GM19467 (cell line): ENCODE data around the gene ZMYND8.
"Not testable (repeated sequence)": the region's sequence is repeated elsewhere in the genome, so short reads cannot be mapped to it uniquely, and the experiment has no call there.

Experiments used
- ATAC-seq: cut with Tn5 transposase; IDR thresholded peaks from one replicate; pipeline ENCODE4 v1.9.1; 2021; ENCODE audit warnings: mild to moderate bottlenecking, moderate library complexity; ENCODE audit not compliant: unreplicated experiment

Gene ZMYND8

DNA sequence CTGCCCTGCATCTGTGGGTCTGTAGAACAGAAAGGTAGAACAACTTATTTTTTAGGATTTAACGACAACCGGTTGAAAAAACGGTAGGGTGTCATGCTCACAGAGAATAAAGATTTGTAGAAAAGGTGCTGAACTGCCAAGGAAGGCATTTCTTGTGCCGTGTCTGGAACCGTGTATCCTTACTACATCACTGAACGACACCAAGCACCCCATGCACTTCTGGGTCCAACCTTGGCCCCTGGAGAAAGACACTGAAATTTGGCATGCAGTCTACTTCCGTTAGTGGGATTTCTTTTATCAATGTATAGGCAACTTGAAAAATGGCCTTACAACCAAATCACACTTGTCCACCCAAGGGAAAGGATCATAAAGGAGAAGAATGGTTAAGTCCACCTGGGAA lies 145.5 kb downstream of the ZMYND8 start:
- ATAC-seq, result no peak

DNA sequence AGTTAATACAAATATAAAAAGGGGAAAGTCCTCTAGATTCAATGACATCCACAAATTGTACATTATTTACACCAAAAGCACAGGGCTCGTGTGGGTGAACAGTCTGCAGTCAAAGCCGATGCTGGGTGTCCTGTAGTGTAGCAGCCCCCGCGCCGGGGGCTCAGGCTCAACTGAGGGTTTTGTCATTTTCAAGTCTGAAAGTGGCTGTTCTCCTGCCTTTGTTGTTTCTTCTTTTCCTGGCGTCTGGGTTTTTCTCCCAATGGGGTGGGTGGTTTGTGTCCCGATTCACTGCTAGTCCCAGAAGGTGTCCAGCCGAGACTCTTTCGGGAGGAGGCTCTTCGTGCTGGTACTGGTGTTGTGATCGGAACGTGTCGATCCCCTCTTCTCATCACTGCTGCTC lies 146.0 kb downstream of the ZMYND8 start:
- ATAC-seq, result no peak

DNA sequence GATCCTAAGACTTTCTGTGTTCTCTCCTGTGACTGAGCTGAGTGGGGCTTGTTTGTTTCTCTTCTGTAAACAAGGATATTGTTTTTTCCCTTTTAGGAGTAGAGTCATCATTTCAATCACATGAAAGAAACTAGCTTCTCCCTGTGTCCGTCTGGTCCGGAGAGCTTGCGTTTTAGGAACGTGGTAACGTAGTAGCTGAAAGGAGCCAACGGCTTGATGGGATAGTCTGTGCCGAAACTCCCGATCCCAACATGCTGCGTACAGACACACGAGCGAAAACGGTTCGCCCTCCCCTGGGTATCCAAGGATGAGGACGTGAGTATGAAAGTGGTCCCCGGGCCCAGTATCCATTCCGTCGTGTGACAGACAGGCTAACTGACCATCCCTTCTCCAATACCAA lies 146.5 kb downstream of the ZMYND8 start:
- ATAC-seq, result no peak

DNA sequence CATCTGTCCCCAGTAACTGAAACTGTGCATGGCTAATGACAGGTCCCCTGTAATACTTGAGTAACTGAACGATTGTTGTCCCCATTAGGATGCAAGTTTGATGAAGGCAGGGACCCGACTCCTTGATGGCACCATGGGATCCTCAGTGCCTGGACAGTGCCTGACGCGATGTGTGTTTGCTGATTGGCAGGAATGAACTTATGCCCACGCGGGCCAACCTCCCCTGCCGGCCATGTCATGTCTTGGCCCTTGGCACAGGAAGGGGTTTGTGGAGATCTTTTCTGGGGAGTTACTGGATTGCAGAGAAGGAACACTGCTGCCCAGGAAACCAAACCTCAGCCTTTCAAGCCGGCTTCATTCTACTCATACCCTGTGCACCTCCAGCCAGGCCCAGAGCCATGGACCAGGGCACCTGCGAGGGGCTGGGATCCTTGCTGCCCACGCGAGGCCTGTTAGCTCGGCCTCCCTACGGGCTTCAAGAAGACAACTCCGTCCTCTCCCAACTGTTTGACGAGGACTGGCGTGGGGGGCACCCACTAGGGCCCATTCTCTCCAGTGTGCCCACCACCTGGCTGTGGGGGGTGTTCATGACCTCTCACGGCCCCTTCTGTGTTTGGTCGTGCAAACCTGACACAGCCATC lies 147.8 kb downstream of the ZMYND8 start:
- ATAC-seq, result no peak

DNA sequence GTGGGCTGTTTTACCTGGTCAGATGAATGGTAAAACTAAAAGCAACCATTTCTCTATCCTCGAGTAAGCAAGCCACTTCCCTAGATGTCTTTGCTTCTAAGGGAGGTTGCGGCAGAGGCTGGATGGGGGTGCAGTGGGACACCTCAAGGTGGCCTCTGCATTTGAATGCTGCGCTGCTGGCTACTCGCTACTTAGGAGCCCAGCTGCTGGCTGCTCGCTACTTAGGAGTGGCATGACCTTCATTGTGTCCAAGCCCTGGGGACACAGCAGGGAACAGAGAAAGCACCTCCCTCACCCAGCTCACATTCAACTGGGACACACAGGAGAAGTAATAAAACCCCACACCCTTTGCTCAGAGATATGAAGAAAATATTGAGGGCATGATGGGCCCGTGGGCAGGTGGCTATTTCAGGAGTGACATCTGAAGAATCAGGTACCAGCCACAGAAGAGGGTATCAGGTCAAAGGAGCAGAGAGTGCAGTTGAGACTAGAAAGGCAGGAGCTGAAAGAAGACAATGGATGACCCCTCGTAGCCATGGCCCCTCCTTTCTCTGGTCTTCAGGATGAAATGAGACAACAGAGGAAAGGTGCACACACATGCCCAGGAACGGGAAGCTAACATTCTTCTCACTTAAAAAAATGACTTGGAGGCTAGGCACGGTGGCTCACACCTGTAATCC lies 149.4 kb downstream of the ZMYND8 start:
- no peak for ATAC-seq

- ATAC-seq, result not testable (repeated sequence)
Measured at GRCh38 chr20:47206552-47206951, 149.9 kb downstream of the ZMYND8 start.

DNA sequence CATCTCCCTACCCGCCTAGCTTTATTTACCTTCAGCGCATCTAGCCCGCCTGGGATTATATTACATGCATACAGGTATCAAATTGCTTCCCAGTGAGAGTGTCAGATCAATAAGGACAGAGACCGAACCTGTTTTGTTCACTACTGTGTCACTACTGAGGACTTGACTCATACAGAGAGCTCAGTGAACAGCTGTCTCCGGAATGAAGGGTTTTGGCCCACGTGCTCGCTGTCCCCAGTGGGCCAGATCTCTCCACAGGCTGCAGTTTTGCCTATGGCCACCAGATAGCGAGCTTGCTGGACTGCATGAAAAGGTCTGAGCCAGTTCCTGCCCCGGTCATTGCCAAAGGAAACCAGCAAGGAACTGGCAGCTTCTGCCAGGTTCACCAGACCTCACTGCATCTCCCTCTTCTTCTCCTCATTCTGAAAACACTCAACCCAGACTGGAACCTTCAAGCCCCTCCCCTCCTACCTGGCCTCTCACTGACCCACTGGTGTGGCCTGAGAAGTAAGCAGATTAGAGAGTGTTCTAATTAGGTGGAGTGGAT lies 150.8 kb downstream of the ZMYND8 start:
- no peak for ATAC-seq

DNA sequence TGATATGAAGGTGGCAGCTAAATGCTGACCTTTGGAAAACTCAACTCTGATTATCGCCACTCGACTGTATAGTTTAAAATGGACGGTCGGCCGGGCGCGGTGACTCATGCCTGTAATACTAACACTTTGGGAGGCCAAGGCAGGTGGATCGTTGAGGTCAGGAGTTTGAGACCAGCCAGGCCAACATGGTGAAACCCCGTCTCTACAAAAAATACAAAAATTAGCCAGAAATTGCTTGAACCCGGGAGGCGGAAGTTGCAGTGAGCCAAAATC lies 151.7 kb downstream of the ZMYND8 start:
- ATAC-seq, result not testable (repeated sequence)

- no peak for ATAC-seq
Measured at GRCh38 chr20:47204008-47204849, 152.3 kb downstream of the ZMYND8 start.

DNA sequence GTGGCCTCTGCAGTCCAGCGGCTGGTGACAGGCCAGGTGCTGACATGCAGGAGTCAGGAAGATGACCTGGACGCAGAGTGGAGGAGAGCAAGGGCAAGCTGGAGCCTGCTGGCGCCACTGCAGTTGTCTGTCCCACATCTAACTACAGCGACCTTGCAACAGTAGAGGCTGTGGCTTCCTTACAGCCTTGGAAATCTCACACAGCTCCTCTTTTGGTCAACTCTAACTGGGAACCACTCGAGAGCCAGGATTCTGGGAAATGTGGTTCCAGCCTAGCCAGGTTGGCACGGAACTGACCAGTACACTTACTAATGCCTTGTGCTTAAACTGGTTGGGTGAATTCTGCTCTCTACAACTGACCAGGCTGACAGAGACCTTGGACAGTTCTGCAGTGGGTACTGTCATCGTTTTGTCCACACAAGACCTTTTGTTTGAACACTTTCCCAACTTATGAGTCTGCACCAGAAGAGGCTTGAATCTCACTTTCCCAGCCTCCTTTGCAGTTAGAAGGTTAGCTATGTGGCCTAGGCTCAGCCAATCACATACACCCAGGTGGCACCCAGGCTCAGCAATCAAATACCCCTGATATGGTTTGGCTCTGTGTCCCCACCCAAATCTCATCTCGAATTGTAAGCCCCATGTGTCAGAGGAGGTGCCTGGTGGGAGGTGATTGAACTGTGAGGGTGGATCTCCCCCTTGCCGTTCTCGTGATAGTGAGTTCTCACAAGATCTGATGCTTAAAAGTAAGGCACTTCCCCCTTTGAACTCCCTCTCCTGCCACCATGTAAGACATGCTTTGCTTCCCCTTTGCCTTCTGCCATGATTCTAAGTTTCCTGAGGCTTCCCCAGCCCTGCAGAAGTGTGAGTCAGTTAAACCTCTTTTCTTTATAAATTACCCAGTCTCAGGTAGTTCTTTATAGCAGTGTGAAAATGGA lies 153.5 kb downstream of the ZMYND8 start:
- ATAC-seq, result no peak

DNA sequence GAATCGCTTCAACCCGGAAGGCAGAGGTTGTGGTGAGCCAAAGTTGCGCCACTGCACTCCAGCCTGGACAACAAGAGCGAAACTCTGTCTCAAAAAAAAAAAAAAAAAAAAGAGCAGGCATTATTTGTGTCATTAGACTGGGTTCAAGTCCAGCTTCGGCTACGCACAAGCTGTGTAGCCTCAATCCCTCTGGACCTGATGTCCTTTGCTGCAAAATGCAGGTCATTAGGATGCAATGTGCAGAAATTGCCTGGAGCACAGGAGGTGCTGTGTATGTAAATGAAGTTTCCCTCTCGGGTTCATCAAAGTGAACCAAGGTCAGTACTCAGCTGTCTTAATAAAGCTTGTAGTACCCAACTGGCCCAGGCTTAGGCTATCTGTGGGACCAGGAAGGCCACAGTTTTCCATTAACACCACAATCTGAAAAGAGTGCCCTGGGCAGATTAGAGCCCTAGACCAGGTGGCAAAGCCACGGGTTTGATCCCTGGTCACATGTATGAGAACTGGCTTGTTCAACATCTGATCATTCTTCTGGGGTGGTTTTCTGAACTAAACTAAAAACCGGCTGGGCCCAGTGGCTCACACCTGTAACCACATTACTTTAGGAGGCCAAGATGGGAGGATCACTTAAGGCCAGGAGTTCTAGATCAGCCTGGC lies 155.3 kb downstream of the ZMYND8 start:
- ATAC-seq, result no peak

- ATAC-seq, result no peak
Measured at GRCh38 chr20:47198996-47199552, 157.4 kb downstream of the ZMYND8 start.

DNA sequence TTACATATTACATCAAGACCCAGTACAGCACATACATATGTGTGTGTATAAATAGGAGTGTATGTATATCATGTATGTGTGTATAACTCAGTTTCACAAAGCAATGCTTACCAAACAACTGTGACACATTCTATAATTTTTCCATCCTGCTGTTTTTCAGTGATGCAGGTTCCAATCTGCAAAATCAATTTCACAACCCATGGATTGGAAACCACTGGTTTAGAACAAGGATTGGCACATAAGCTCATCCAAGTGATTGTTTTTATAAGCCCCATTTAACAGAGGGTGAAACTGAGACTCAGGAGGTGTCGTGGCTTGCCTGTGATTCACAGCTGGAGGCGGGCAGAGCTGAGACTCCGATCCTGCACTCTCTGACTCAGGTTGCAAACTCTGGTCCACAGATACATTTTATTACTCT lies 158.2 kb downstream of the ZMYND8 start:
- no peak for ATAC-seq

DNA sequence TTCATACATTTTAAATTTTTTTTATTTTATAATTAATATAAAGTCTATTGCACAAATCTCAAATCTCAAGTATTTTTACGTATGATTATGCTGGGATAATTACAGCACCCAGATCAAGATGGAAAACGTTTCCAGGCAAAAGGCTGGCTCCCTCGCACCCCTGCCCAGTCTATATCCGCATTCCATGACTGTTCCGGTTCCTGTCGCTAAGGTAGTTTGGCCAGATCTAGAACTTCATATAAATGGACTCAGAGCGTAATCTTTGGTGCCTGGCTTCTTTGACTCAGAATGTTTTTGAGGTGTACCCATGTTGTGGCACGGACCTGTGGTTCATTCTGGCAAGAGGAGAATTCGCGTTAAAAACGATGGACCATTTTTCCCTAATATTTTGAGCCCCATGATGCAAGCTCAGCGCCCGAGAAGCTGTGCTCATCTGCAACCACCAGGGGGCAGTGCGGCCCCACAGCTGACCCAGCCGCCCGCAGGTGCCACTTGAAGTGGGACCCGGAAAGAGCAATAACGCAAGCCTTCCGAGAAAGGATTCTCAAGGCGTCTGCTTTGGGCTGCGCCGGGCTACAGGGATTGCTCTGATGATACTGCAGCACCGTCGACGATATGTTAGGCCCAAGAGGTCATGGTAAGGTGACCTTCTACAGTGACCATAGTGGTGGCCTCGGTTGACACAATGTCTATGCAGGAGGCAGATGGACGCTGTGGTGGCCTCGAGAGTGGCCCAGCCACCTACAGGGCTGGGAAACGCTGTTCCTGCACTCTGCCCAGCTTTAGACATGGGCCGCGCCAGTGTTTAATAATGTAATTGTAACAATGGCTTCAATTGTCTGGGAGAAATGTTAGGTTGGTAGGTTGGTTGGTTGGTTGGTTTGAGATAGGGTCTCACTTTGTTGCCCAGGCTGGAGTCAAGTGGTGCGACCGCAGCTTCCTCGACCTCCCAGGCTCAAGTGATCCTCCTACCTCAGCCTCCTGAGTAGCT lies 160.1 kb downstream of the ZMYND8 start:
- no peak for ATAC-seq

GRCh38 chr20:47195573-47195972 lies 160.9 kb downstream of the ZMYND8 start:
- ATAC-seq, result no peak

GRCh38 chr20:47191956-47192355 lies 164.5 kb downstream of the ZMYND8 start:
- no peak for ATAC-seq

GRCh38 chr20:47191074-47191673 lies 165.3 kb downstream of the ZMYND8 start:
- ATAC-seq, result no peak

GRCh38 chr20:47189060-47189459 lies 167.4 kb downstream of the ZMYND8 start:
- no peak for ATAC-seq
